Duodenal mucosa (tissue), 2 donors: ENCODE results near the gene SPINT1.

Experiments
- H3K27ac ChIP-seq: one replicate; pipeline ENCODE4 v1.7.0; 2013; ENCODE audit warnings: low read depth, low read length
- H3K27me3 ChIP-seq, 2 donors: one replicate each; pipeline ENCODE4 v1.7.0; 2013; ENCODE audit warnings: low read length in 2 of 2, control low read depth in 1 of 2; ENCODE audit not compliant: insufficient read depth in 2 of 2, control insufficient read depth in 1 of 2
- H3K36me3 ChIP-seq, 2 donors: one replicate each; pipeline ENCODE4 v1.7.0; 2013; ENCODE audit warnings: low read length in 2 of 2, control low read depth in 1 of 2; ENCODE audit not compliant: insufficient read depth in 2 of 2, control insufficient read depth in 1 of 2
- H3K4me1 ChIP-seq, 2 donors: one replicate each; pipeline ENCODE4 v1.7.0; 2013; ENCODE audit warnings: low read length in 2 of 2, control low read depth in 1 of 2; ENCODE audit not compliant: insufficient read depth in 2 of 2, control insufficient read depth in 1 of 2
- H3K4me3 ChIP-seq, 2 donors: one replicate each; pipeline ENCODE4 v1.7.0; 2013; ENCODE audit warnings: low read length in 2 of 2, low read depth in 1 of 2
- H3K9ac ChIP-seq, 2 donors: one replicate each; pipeline ENCODE4 v1.7.0; 2013; ENCODE audit warnings: low read length in 2 of 2, low read depth in 1 of 2
- H3K9me3 ChIP-seq, 2 donors: one replicate each; pipeline ENCODE4 v1.7.0; 2013; ENCODE audit warnings: low read length in 2 of 2, control low read depth in 1 of 2; ENCODE audit not compliant: control insufficient read depth in 1 of 2

Gene SPINT1

GRCh38 chr15:40901053-40901443 is 57.2 kb downstream of the SPINT1 start:
- H3K27me3 ChIP-seq = no peaks in the 10 kb centered on the region
- no peak overlapping the region for H3K4me3 ChIP-seq
- peaks cover 11 to 26% of the 10 kb centered on the region in 2 donors for H3K4me1 ChIP-seq
- H3K9ac ChIP-seq = no peak overlapping the region
- no peaks in the 10 kb centered on the region for H3K9me3 ChIP-seq
- H3K27ac ChIP-seq = no peak overlapping the region
- H3K36me3 ChIP-seq = peaks cover 32 to 47% of the 10 kb centered on the region in 2 donors

- no peaks in the 10 kb centered on the region for H3K27me3 ChIP-seq
- no peak overlapping the region for H3K9ac ChIP-seq
- H3K36me3 ChIP-seq = peaks cover 32 to 45% of the 10 kb centered on the region in 2 donors
- H3K4me1 ChIP-seq = peaks cover 22 to 43% of the 10 kb centered on the region in 2 donors
- no peaks in the 10 kb centered on the region for H3K9me3 ChIP-seq
- no peak overlapping the region for H3K4me3 ChIP-seq
- H3K27ac ChIP-seq = no peak overlapping the region
Measured at GRCh38 chr15:40902605-40903561, 59.0 kb downstream of the SPINT1 start.

- H3K9me3 ChIP-seq = no peaks in the 10 kb centered on the region
- no peaks in the 10 kb centered on the region for H3K27me3 ChIP-seq
- H3K4me3 ChIP-seq = no peak overlapping the region
- peaks cover 26 to 34% of the 10 kb centered on the region in 2 donors for H3K36me3 ChIP-seq
- peaks cover 32 to 61% of the 10 kb centered on the region in 2 donors for H3K4me1 ChIP-seq
- H3K9ac ChIP-seq = peak overlapping the region in 1 of 2 donors; percentile 20
- H3K27ac ChIP-seq = no peak overlapping the region
Measured at GRCh38 chr15:40904552-40905201, 60.8 kb downstream of the SPINT1 start.

DNA sequence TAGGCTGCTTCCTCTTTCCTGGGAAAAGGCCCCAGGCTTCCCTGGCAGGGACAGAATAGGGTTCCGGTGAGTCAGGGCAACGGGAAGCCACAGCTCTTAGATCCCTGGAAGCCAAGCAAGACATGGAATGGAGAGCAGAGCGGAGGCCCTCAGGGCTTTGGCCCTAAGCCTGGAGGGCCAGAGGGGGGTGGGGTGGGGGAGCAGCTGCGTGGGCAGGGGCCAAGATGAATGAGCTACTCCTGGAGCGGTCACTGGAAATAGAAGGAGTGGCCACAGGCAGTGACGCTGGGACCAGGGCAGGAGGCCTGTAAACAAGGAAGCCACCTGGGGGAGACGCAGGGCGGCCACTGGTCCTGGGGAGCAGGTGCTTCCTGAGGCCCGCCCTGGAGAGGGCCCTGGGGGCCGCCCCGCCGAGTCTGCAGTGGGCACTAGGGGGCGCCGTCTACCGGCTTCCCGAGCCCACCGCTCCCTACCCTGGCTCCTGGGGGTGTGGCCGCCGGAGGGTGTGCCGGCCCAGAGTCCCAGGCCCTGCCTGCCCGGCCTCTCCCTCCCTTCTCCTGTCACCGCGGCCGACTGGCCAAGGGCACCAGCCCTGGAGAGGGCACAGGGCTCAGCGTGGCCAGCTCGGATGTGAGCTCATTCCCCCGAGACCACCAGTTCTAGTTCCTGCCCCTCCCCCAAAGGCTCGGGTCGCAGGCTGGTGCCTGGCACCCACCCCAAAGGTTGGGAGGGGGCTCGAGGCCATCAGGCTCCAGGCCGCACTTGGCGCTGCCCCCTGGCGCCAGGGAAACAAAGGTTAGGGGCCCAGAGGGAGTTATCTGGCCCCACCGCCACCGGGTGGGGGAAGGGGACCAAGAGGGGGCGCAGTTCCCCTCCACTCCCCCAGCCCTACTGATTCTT is 62.5 kb downstream of the SPINT1 start:
- Histone ChIP-seq H3K4me1 (peaks cover 43 to 70% of the 10 kb centered on the region in 2 donors), H3K36me3 (peaks cover 14 to 19% of the 10 kb centered on the region in 2 donors), H3K9me3 (no peaks in the 10 kb centered on the region), H3K27ac (peak overlapping the region; percentile 95), H3K27me3 (no peaks in the 10 kb centered on the region), H3K9ac (peak overlapping the region; percentile 91 to 94), H3K4me3 (peak overlapping the region; percentile 74 to 79)

GRCh38 chr15:40906991-40907802 is 63.3 kb downstream of the SPINT1 start:
- Histone ChIP-seq H3K4me3 (peak overlapping the region; percentile 74 to 79), H3K27ac (peak overlapping the region; percentile 95), H3K27me3 (no peaks in the 10 kb centered on the region), H3K36me3 (peaks cover 14 to 17% of the 10 kb centered on the region in 2 donors), H3K9ac (peak overlapping the region; percentile 91 to 94), H3K4me1 (peaks cover 43 to 71% of the 10 kb centered on the region in 2 donors), H3K9me3 (no peaks in the 10 kb centered on the region)
